Right forelimb (tissue), 1 donor: ENCODE data around the gene MYO5C.

ENCODE experiments used
- DNase-seq: peaks from one replicate; pipeline ENCODE4 v3.0.0-alpha.2; 2018

The MYO5C gene

GRCh38 chr15:52276256-52276770 lies 19.3 kb downstream of the MYO5C start:
- no peak for DNase-seq

- no peak for DNase-seq
These were observed 31.9 kb downstream of the MYO5C start for GRCh38 chr15:52263563-52264282.

- no peak for DNase-seq
These were observed 33.2 kb downstream of the MYO5C start for GRCh38 chr15:52262364-52262763.

GRCh38 chr15:52261498-52262242 lies 33.9 kb downstream of the MYO5C start:
- peak; percentile 49 for DNase-seq

GRCh38 chr15:52261026-52261425 lies 34.6 kb downstream of the MYO5C start:
- DNase-seq, result no peak

- no peak for DNase-seq
These were observed 36.1 kb downstream of the MYO5C start for GRCh38 chr15:52259503-52259902.

- no peak for DNase-seq
These were observed 37.1 kb downstream of the MYO5C start for GRCh38 chr15:52258461-52258860.

- no peak for DNase-seq
These were observed 37.9 kb downstream of the MYO5C start for GRCh38 chr15:52257734-52258062.

- no peak for DNase-seq
These were observed 38.5 kb downstream of the MYO5C start for GRCh38 chr15:52256930-52257733.

- DNase-seq, result peak; percentile 85
These were observed 39.2 kb downstream of the MYO5C start for GRCh38 chr15:52256366-52256765.

GRCh38 chr15:52255935-52256334 lies 39.7 kb downstream of the MYO5C start:
- no peak for DNase-seq

GRCh38 chr15:52255008-52255407 lies 40.6 kb downstream of the MYO5C start:
- no peak for DNase-seq

- DNase-seq, result no peak
These were observed 41.2 kb downstream of the MYO5C start for GRCh38 chr15:52254391-52254790.

- DNase-seq, result no peak
These were observed 42.8 kb downstream of the MYO5C start for GRCh38 chr15:52252781-52253180.

GRCh38 chr15:52251144-52251860 lies 44.3 kb downstream of the MYO5C start:
- no peak for DNase-seq

GRCh38 chr15:52247461-52247860 lies 48.1 kb downstream of the MYO5C start:
- DNase-seq, result no peak

- no peak for DNase-seq
These were observed 48.7 kb downstream of the MYO5C start for GRCh38 chr15:52246686-52247431.

GRCh38 chr15:52243697-52244555 lies 51.7 kb downstream of the MYO5C start:
- no peak for DNase-seq

- no peak for DNase-seq
These were observed 52.3 kb downstream of the MYO5C start for GRCh38 chr15:52243286-52243685.

- DNase-seq, result no peak
These were observed 54.1 kb downstream of the MYO5C start for GRCh38 chr15:52241489-52241888.

- DNase-seq, result no peak
These were observed 55.4 kb downstream of the MYO5C start for GRCh38 chr15:52240166-52240565.
